Calu3 (cell line): ENCODE results near the gene OSBPL5. TPM values are rescaled to one million over a fixed set of nuclear protein-coding genes. Genes with fewer than 3 reads are reported as not detected.

Experiments used
- BruUV-seq: library from RNA; stranded (reverse); fragments of 400-500 nt; replicated peaks from 2 replicates; lab custom pipeline; 2021; lab: Mats Ljungman, UMichigan
- CTCF ChIA-PET: fragments of 300-600 bp; sonication (Branson Sonifier 250); formaldehyde crosslinking; loops from one replicate; lab custom pipeline; 2022; ENCODE audit warnings: antibody characterized with exemption; lab: Charles Lee
- DNase-seq: peaks from one replicate; pipeline ENCODE4 v3.0.0; 2022
- H3K27ac Mint-ChIP-seq: one replicate; pipeline ENCODE4 v1.8.0; 2022; ENCODE audit warnings: mixed read lengths; ENCODE audit not compliant: unreplicated experiment
- H3K27me3 Mint-ChIP-seq: one replicate; pipeline ENCODE4 v1.8.0; 2022; ENCODE audit warnings: mixed read lengths; ENCODE audit not compliant: unreplicated experiment
- H3K36me3 Mint-ChIP-seq: one replicate; pipeline ENCODE4 v1.8.0; 2022; ENCODE audit warnings: mild to moderate bottlenecking, moderate library complexity, mixed read lengths; ENCODE audit not compliant: insufficient read depth, unreplicated experiment
- H3K4me1 Mint-ChIP-seq: one replicate; pipeline ENCODE4 v1.8.0; 2022; ENCODE audit warnings: mild to moderate bottlenecking, low read depth, mixed read lengths; ENCODE audit not compliant: unreplicated experiment
- H3K4me3 Mint-ChIP-seq: one replicate; pipeline ENCODE4 v1.8.0; 2022; ENCODE audit warnings: mild to moderate bottlenecking, low read depth, moderate library complexity, mixed read lengths; ENCODE audit not compliant: unreplicated experiment
- H3K9me3 Mint-ChIP-seq: one replicate; pipeline ENCODE4 v1.8.0; 2022; ENCODE audit warnings: low read depth, mixed read lengths; ENCODE audit not compliant: unreplicated experiment
- intact Hi-C: fragments of 100-400 bp; cut with micrococcal nuclease; formaldehyde crosslinking; loops from one replicate; pipeline ENCODE4 v1.10.0; 2022; ENCODE audit not compliant: unreplicated experiment
- total RNA-seq: library from RNA; stranded (reverse); gene quantifications from 2 replicates; pipeline ENCODE4 v1.2.3, GENCODE V29; 2022
- TF ChIP-seq, protein P1 (sequence below): fragments of 200-600 bp; IDR thresholded peaks from one replicate; pipeline ENCODE4 v1.8.0; 2022; ENCODE audit warnings: antibody characterized with exemption; ENCODE audit not compliant: unreplicated experiment

Gene OSBPL5
- total RNA-seq, 1 experiment from 2014 or later = 7.1 TPM

DNA sequence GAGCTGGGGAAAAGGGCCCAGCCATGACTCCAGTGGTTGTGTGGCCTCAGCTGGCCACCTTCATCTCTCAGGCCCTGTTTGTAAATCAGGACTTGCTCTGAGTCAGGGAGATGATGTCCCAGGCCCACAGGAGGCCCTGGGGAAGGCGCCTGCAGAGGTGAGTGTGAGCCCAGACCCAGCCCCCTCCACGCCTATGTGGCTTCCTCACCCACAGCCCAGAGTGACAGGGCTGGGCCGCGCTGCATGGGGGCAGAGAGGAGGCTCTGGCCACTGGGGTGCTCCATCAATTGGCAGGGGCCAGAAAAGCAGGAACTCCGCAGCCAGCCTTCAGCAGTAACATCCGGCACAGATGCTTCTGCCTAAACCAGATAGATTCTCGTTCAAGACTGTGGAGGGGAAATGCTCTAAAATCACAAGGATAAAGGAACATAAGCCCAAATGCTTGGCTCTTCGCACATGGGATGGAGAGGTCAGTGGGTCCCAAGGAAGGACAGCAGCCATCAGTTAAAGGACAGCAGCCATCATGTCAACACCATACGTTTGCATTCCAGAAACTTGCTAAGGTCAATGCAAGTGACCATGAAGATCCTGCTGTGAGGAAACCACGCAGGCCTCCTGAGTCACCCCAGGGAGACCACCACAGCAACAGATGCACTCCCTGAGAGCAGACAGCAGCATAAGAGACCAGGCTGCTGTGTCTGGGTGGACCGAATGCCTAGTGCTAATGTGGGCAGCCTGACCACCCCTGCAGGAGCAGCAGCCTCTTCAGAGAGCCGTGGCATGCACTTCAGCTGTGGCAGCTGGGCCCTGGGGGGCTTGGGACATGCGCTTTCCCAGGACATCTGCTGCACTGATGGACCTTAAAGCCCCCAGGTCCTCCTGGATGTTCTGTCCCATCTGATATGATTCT lies 28.3 kb downstream of the OSBPL5 start:
- TF ChIP-seq, protein P1, sequence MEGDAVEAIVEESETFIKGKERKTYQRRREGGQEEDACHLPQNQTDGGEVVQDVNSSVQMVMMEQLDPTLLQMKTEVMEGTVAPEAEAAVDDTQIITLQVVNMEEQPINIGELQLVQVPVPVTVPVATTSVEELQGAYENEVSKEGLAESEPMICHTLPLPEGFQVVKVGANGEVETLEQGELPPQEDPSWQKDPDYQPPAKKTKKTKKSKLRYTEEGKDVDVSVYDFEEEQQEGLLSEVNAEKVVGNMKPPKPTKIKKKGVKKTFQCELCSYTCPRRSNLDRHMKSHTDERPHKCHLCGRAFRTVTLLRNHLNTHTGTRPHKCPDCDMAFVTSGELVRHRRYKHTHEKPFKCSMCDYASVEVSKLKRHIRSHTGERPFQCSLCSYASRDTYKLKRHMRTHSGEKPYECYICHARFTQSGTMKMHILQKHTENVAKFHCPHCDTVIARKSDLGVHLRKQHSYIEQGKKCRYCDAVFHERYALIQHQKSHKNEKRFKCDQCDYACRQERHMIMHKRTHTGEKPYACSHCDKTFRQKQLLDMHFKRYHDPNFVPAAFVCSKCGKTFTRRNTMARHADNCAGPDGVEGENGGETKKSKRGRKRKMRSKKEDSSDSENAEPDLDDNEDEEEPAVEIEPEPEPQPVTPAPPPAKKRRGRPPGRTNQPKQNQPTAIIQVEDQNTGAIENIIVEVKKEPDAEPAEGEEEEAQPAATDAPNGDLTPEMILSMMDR = no peak
- no peaks in the 10 kb centered on the region for H3K36me3 Mint-ChIP-seq
- intact Hi-C loops = no loop called here
- H3K9me3 Mint-ChIP-seq = no peaks in the 10 kb centered on the region
- H3K27me3 Mint-ChIP-seq = peaks cover 9% of the 10 kb centered on the region
- no TSS peak for BruUV-seq
- CTCF ChIA-PET = no interaction called here
- H3K4me3 Mint-ChIP-seq = no peak overlapping the region
- H3K4me1 Mint-ChIP-seq = no peaks in the 10 kb centered on the region
- no peak overlapping the region for H3K27ac Mint-ChIP-seq
- DNase-seq = no peak

DNA sequence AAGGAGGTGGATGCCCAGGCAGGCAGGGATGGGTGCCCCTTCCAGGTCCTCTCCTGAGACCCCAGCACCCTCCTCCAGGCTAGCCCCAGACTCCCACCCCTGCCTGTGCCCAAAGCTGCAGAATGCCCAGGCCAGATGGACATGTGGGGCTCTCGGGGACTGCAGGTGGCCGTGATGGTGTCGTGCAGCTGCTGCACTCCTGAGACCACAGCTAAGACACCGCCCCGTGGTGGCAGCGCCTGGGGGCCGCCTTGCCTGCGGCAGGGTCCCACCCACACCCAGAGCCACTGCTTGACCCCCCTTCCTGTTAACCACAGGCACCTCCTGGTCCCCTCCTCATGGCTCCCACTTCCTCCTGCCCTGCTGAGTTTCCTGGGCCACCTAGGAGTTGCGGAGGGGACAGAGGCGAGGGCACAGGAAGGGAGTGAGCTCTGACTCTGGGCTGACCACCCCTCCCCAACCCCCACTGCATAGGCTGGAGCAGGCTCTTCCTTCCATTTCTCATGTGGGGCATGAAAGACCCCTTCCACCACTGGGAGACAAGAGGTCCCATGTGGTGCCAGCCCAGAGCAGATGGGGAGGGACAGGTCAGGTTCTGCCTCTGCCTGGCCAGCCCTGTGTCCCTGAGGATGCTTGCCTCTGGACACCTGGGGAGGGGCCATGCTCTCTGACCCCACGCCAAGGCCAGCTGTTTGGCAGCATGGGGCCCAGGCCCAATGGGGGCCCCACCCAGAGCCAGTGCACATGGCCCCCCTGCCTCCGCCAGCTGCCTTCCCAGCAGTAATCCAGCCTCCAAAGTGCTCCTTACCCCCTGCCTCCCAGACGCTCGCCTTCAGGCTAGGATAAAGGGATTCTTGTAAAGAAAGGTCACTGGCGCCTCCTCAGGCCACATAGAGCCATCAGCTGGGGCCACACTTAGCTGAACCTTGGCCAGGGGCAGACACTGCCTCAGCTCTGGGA lies 29.3 kb downstream of the OSBPL5 start:
- CTCF ChIA-PET = no interaction called here
- no peak for DNase-seq
- TF ChIP-seq, protein P1 = no peak
- Mint-ChIP-seq H3K27ac (no peak overlapping the region), H3K4me1 (no peaks in the 10 kb centered on the region), H3K36me3 (no peaks in the 10 kb centered on the region), H3K9me3 (no peaks in the 10 kb centered on the region), H3K4me3 (no peak overlapping the region), H3K27me3 (peaks cover 19% of the 10 kb centered on the region)
- intact Hi-C loops = no loop called here
- no TSS peak for BruUV-seq

DNA sequence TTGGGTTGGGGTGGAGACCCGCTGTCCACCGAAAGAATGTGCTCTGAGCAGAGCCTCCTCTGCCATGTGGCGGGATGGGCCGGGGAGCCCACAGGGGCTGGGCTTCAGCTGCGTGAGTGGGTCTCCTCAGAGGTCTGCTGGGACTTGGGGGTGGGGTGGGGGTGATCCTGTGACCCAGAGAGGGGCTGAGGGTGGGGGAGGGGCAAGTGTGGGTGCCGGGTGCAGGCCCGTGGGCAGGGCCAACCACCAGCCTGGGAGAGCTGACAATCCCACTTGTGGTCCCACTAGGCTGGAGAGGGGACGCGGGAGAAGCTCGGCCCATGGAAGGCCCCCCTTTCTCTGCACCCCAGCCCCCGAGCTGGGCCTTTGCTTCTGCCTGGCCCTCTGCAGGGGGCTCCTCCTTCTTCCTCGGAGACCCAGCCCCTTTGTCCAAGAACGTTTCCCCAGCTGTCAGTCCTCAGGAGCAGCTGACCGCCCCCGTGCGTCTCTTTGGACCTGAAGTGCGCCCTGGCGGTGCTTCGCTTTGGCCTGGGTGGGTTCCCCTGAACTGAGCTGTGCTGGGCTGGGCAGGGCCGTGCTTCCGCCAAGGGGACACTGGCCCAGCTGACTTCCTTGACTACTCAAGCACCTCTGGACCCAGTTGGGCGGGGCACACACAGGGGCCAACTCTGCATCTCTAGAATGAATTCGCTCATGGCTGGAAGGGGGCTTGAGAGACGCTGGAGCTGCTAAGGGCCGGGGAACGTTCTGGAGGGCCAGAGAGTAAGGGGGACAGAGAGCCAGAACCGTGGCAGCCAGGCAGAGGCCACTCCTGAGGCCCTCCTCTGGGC lies 30.2 kb downstream of the OSBPL5 start:
- Mint-ChIP-seq H3K36me3 (no peaks in the 10 kb centered on the region), H3K27ac (no peak overlapping the region), H3K4me1 (no peaks in the 10 kb centered on the region), H3K4me3 (no peak overlapping the region), H3K9me3 (no peaks in the 10 kb centered on the region), H3K27me3 (peaks cover 21% of the 10 kb centered on the region)
- intact Hi-C loops = no loop called here
- TF ChIP-seq, protein P1 = no peak
- CTCF ChIA-PET = no interaction called here
- no TSS peak for BruUV-seq
- DNase-seq = no peak

DNA sequence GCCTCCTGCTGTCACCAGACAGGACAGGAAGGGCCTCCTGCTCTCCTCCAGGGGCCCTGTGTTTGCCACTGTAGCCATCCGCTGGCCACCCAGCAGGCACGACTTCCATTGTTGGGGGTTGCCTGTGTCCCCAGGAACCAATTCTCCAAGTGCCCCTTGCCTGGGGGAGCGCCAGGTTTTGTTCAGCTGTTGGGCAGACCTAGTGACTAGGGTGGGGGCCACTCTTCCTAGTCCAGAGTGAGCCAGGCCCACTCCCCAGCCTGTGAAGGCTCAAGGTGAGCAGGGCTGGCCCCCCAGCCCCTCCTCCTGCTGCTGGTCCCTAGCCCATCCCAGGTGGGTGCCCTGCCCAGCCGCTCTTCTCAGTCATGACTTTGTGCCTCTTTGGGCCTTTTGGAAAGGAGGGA lies 30.9 kb downstream of the OSBPL5 start:
- no peak for DNase-seq
- no peaks in the 10 kb centered on the region for H3K4me1 Mint-ChIP-seq
- no peak overlapping the region for H3K4me3 Mint-ChIP-seq
- CTCF ChIA-PET = no interaction called here
- intact Hi-C loops = no loop called here
- H3K27me3 Mint-ChIP-seq = peaks cover 21% of the 10 kb centered on the region
- no TSS peak for BruUV-seq
- TF ChIP-seq, protein P1 = no peak
- no peaks in the 10 kb centered on the region for H3K9me3 Mint-ChIP-seq
- H3K36me3 Mint-ChIP-seq = no peaks in the 10 kb centered on the region
- no peak overlapping the region for H3K27ac Mint-ChIP-seq
